ENCODE data around the gene FAM149B1.
"Not testable (repeated sequence)": the region's sequence is repeated elsewhere in the genome, so short reads cannot be mapped to it uniquely, and the experiment has no call there.

Gene FAM149B1

GRCh38 chr10:73238990-73239566 is 71.2 kb downstream of the FAM149B1 start:
- no peak for DNase-seq

- no peak for DNase-seq
Measured at GRCh38 chr10:73239908-73240307, 72.0 kb downstream of the FAM149B1 start.

GRCh38 chr10:73244866-73245477 is 77.1 kb downstream of the FAM149B1 start:
- DNase-seq, result no peak

- no peak for DNase-seq
Measured at GRCh38 chr10:73246322-73246645, 78.4 kb downstream of the FAM149B1 start.

GRCh38 chr10:73246646-73247508 is 79.0 kb downstream of the FAM149B1 start, which contains the start of gene DNAJC9:
TSS of gene DNAJC9 (minus strand) at chr10:73247255. CDS start at chr10:73247189, 66 bp downstream.
- DNase-seq, result peak; percentile 90 to 97 (median 94)

- no peak for DNase-seq
Measured at GRCh38 chr10:73247509-73248258, 79.8 kb downstream of the FAM149B1 start.

GRCh38 chr10:73248259-73248724 is 80.4 kb downstream of the FAM149B1 start:
- DNase-seq, result no peak

GRCh38 chr10:73251683-73252444 is 83.9 kb downstream of the FAM149B1 start:
- DNase-seq, result no peak

GRCh38 chr10:73252445-73253224 is 84.7 kb downstream of the FAM149B1 start, which contains the start of gene MRPS16:
TSS of gene MRPS16 (minus strand) at chr10:73252644. CDS start at chr10:73252482, 162 bp downstream.
- DNase-seq, result peak; percentile 74 to 86 (median 82)

GRCh38 chr10:73253225-73253555 is 85.3 kb downstream of the FAM149B1 start:
- no peak for DNase-seq

- not testable (repeated sequence) for DNase-seq
Measured at GRCh38 chr10:73258612-73259011, 90.7 kb downstream of the FAM149B1 start.

GRCh38 chr10:73261362-73261995 is 93.6 kb downstream of the FAM149B1 start:
- no peak for DNase-seq

GRCh38 chr10:73262105-73262730 is 94.3 kb downstream of the FAM149B1 start:
- no peak for DNase-seq

- DNase-seq, result no peak
Measured at GRCh38 chr10:73262880-73263555, 95.1 kb downstream of the FAM149B1 start.

GRCh38 chr10:73263693-73264347 is 95.9 kb downstream of the FAM149B1 start:
- no peak for DNase-seq

GRCh38 chr10:73264423-73264822 is 96.5 kb downstream of the FAM149B1 start:
- DNase-seq, result no peak

- no peak for DNase-seq
Measured at GRCh38 chr10:73281097-73281496, 113.2 kb downstream of the FAM149B1 start.

GRCh38 chr10:73287441-73287840 is 119.5 kb downstream of the FAM149B1 start:
- no peak for DNase-seq

GRCh38 chr10:73289958-73290357 is 122.0 kb downstream of the FAM149B1 start:
- DNase-seq, result no peak

Data from activated CD4-positive, CD25-positive, alpha-beta regulatory T cell (primary cell).